Adipocyte (in vitro differentiated cells): ENCODE results near the gene SIDT1.

ENCODE experiments used
- DNase-seq: peaks from one replicate; pipeline ENCODE4 v3.0.0-alpha.2; 2015; ENCODE audit warnings: low read depth
- H3K27me3 ChIP-seq: replicated peaks from 2 replicates; pipeline ENCODE4 v1.7.0; 2013; ENCODE audit warnings: mild to moderate bottlenecking, low read length, moderate library complexity; ENCODE audit not compliant: control insufficient read depth, insufficient read depth
- H3K36me3 ChIP-seq: 2 replicates; pipeline ENCODE4 v1.7.0; 2013; ENCODE audit warnings: low read length, mild to moderate bottlenecking, moderate library complexity; ENCODE audit not compliant: control insufficient read depth, insufficient read depth, severe bottlenecking
- H3K4me1 ChIP-seq: 2 replicates; pipeline ENCODE4 v1.7.0; 2013; ENCODE audit warnings: mild to moderate bottlenecking, low read length, moderate library complexity; ENCODE audit not compliant: control insufficient read depth, insufficient read depth
- H3K4me3 ChIP-seq: 2 replicates; pipeline ENCODE4 v1.7.0; 2013; ENCODE audit warnings: mild to moderate bottlenecking, low read length, moderate library complexity
- H3K9ac ChIP-seq: 2 replicates; pipeline ENCODE4 v1.7.0; 2013; ENCODE audit warnings: mild to moderate bottlenecking, low read length, moderate library complexity
- H3K9me3 ChIP-seq: 2 replicates; pipeline ENCODE4 v1.7.0; 2013; ENCODE audit warnings: mild to moderate bottlenecking, low read length, moderate library complexity; ENCODE audit not compliant: control insufficient read depth

Gene SIDT1

GRCh38 chr3:113597596-113598354 lies 65.4 kb downstream of the SIDT1 start:
- H3K36me3 ChIP-seq: no peaks in the 10 kb centered on the region

GRCh38 chr3:113600418-113601182 lies 68.2 kb downstream of the SIDT1 start:
- Histone ChIP-seq H3K36me3 (no peaks in the 10 kb centered on the region), H3K9me3 (no peaks in the 10 kb centered on the region), H3K4me3 (no peak overlapping the region), H3K4me1 (peaks cover 4% of the 10 kb centered on the region), H3K27me3 (peaks cover 5% of the 10 kb centered on the region), H3K9ac (no peak overlapping the region)
- no peak for DNase-seq

More at GRCh38 chr3:113597596-113598354, 65.4 kb downstream of the SIDT1 start:
- no peak for DNase-seq
- no peak overlapping the region for H3K9ac ChIP-seq
- H3K4me1 ChIP-seq: peaks cover 4% of the 10 kb centered on the region
- no peaks in the 10 kb centered on the region for H3K9me3 ChIP-seq
- no peak overlapping the region for H3K4me3 ChIP-seq
- H3K27me3 ChIP-seq: peaks cover 2% of the 10 kb centered on the region

- Histone ChIP-seq H3K9me3 (no peaks in the 10 kb centered on the region), H3K9ac (no peak overlapping the region), H3K27me3 (peaks cover 5% of the 10 kb centered on the region), H3K36me3 (no peaks in the 10 kb centered on the region), H3K4me3 (no peak overlapping the region), H3K4me1 (peaks cover 4% of the 10 kb centered on the region)
- no peak for DNase-seq
These were observed 68.9 kb downstream of the SIDT1 start for GRCh38 chr3:113601240-113601639.

GRCh38 chr3:113602256-113602655 lies 69.9 kb downstream of the SIDT1 start:
- Histone ChIP-seq H3K36me3 (no peaks in the 10 kb centered on the region), H3K4me1 (peaks cover 4% of the 10 kb centered on the region), H3K9ac (no peak overlapping the region), H3K27me3 (peaks cover 6% of the 10 kb centered on the region), H3K9me3 (no peaks in the 10 kb centered on the region), H3K4me3 (no peak overlapping the region)
- no peak for DNase-seq

GRCh38 chr3:113602836-113603235 lies 70.5 kb downstream of the SIDT1 start:
- Histone ChIP-seq H3K27me3 (peaks cover 11% of the 10 kb centered on the region), H3K36me3 (no peaks in the 10 kb centered on the region), H3K9me3 (no peaks in the 10 kb centered on the region), H3K4me3 (no peak overlapping the region), H3K9ac (no peak overlapping the region), H3K4me1 (peaks cover 4% of the 10 kb centered on the region)
- no peak for DNase-seq

GRCh38 chr3:113606539-113607218 lies 74.3 kb downstream of the SIDT1 start:
- H3K27me3 ChIP-seq: peaks cover 20% of the 10 kb centered on the region
- H3K36me3 ChIP-seq: no peaks in the 10 kb centered on the region
- H3K9me3 ChIP-seq: no peaks in the 10 kb centered on the region
- H3K4me3 ChIP-seq: no peak overlapping the region
- no peak overlapping the region for H3K9ac ChIP-seq
- no peaks in the 10 kb centered on the region for H3K4me1 ChIP-seq
- no peak for DNase-seq

- no peak for DNase-seq
- Histone ChIP-seq H3K9me3 (no peaks in the 10 kb centered on the region), H3K4me3 (no peak overlapping the region)
These were observed 74.9 kb downstream of the SIDT1 start for GRCh38 chr3:113607219-113607596.

GRCh38 chr3:113614402-113614801 lies 82.0 kb downstream of the SIDT1 start:
- Histone ChIP-seq H3K9ac (no peak overlapping the region), H3K27me3 (peaks cover 12% of the 10 kb centered on the region), H3K4me3 (no peak overlapping the region), H3K4me1 (no peaks in the 10 kb centered on the region), H3K36me3 (no peaks in the 10 kb centered on the region), H3K9me3 (no peaks in the 10 kb centered on the region)
- no peak for DNase-seq

More at GRCh38 chr3:113607219-113607596, 74.9 kb downstream of the SIDT1 start:
- Histone ChIP-seq H3K36me3 (no peaks in the 10 kb centered on the region), H3K9ac (no peak overlapping the region), H3K27me3 (peaks cover 20% of the 10 kb centered on the region), H3K4me1 (no peaks in the 10 kb centered on the region)

GRCh38 chr3:113615976-113616375 lies 83.6 kb downstream of the SIDT1 start:
- Histone ChIP-seq H3K9me3 (no peaks in the 10 kb centered on the region), H3K4me3 (no peak overlapping the region), H3K9ac (no peak overlapping the region), H3K36me3 (no peaks in the 10 kb centered on the region), H3K27me3 (peaks cover 6% of the 10 kb centered on the region), H3K4me1 (no peaks in the 10 kb centered on the region)
- DNase-seq: no peak

GRCh38 chr3:113617726-113618125 lies 85.4 kb downstream of the SIDT1 start:
- Histone ChIP-seq H3K36me3 (no peaks in the 10 kb centered on the region), H3K27me3 (peaks cover 6% of the 10 kb centered on the region), H3K4me1 (no peaks in the 10 kb centered on the region), H3K9me3 (no peaks in the 10 kb centered on the region), H3K4me3 (no peak overlapping the region), H3K9ac (no peak overlapping the region)
- DNase-seq: no peak

GRCh38 chr3:113620091-113620490 lies 87.7 kb downstream of the SIDT1 start:
- H3K27me3 ChIP-seq: peaks cover 17% of the 10 kb centered on the region
- H3K9ac ChIP-seq: no peak overlapping the region
- H3K36me3 ChIP-seq: no peaks in the 10 kb centered on the region
- no peaks in the 10 kb centered on the region for H3K4me1 ChIP-seq
- DNase-seq: no peak
- H3K4me3 ChIP-seq: no peak overlapping the region
- H3K9me3 ChIP-seq: no peaks in the 10 kb centered on the region
